GDM1 (cell line): Measurements from ENCODE around the gene MLIP.
"Not testable (repeated sequence)": the region's sequence is repeated elsewhere in the genome, so short reads cannot be mapped to it uniquely, and the experiment has no call there.

Experiments used
- DNase-seq: peaks from one replicate; lab custom pipeline; 2025; lab: John Stamatoyannopoulos, UW

The MLIP gene

GRCh38 chr6:54111341-54112045, at the start of gene MLIP:
Gene MLIP (plus strand): TSS chr6:54111443. CDS start chr6:54111480, 37 bp downstream.
- no peak for DNase-seq

GRCh38 chr6:54063228-54063539, 48.1 kb upstream of the MLIP start:
- DNase-seq: no peak

GRCh38 chr6:54068694-54069093, 42.5 kb upstream of the MLIP start:
- DNase-seq: no peak

- no peak for DNase-seq
Measured at GRCh38 chr6:54070025-54070424, 41.2 kb upstream of the MLIP start.

GRCh38 chr6:54071821-54072340, 39.4 kb upstream of the MLIP start:
- no peak for DNase-seq

GRCh38 chr6:54072635-54073313, 38.5 kb upstream of the MLIP start:
- no peak for DNase-seq

GRCh38 chr6:54073487-54073886, 37.8 kb upstream of the MLIP start:
- DNase-seq: no peak

- no peak for DNase-seq
Measured at GRCh38 chr6:54074109-54074508, 37.1 kb upstream of the MLIP start.

- no peak for DNase-seq
Measured at GRCh38 chr6:54074578-54075195, 36.6 kb upstream of the MLIP start.

GRCh38 chr6:54076159-54076789, 35.0 kb upstream of the MLIP start:
- DNase-seq: no peak

GRCh38 chr6:54081499-54081898, 29.7 kb upstream of the MLIP start:
- DNase-seq: not testable (repeated sequence)

- DNase-seq: no peak
Measured at GRCh38 chr6:54083287-54083686, 28.0 kb upstream of the MLIP start.

- no peak for DNase-seq
Measured at GRCh38 chr6:54084231-54084630, 27.0 kb upstream of the MLIP start.

GRCh38 chr6:54085047-54085446, 26.2 kb upstream of the MLIP start:
- DNase-seq: no peak

- no peak for DNase-seq
Measured at GRCh38 chr6:54085541-54085940, 25.7 kb upstream of the MLIP start.

GRCh38 chr6:54086439-54086838, 24.8 kb upstream of the MLIP start:
- DNase-seq: no peak

- DNase-seq: no peak
Measured at GRCh38 chr6:54087721-54088120, 23.5 kb upstream of the MLIP start.

GRCh38 chr6:54093326-54093948, 17.8 kb upstream of the MLIP start:
- no peak for DNase-seq

- DNase-seq: no peak
Measured at GRCh38 chr6:54094293-54094692, 16.9 kb upstream of the MLIP start.

GRCh38 chr6:54094786-54095185, 16.5 kb upstream of the MLIP start:
- DNase-seq: no peak

GRCh38 chr6:54095723-54096122, 15.5 kb upstream of the MLIP start:
- DNase-seq: no peak

- no peak for DNase-seq
Measured at GRCh38 chr6:54096811-54097210, 14.4 kb upstream of the MLIP start.
